SK-N-DZ (cell line): ENCODE data around the gene NINJ1.
A peak's percentile ranks its signal among the peaks of the same experiment; 100 is the strongest.

Experiments used
- DNase-seq: peaks from one replicate; pipeline ENCODE4 v3.0.0-alpha.2; 2015; ENCODE audit warnings: low spot score

Gene NINJ1

GRCh38 chr9:93132287-93132927 lies 1.6 kb downstream of the NINJ1 start:
- DNase-seq: no peak

GRCh38 chr9:93131599-93132286 lies 2.3 kb downstream of the NINJ1 start:
- no peak for DNase-seq

- no peak for DNase-seq
These were observed 3.1 kb downstream of the NINJ1 start for GRCh38 chr9:93130861-93131481.

- DNase-seq: no peak
These were observed 4.2 kb downstream of the NINJ1 start for GRCh38 chr9:93129691-93130500.

GRCh38 chr9:93129286-93129685 lies 4.8 kb downstream of the NINJ1 start:
- no peak for DNase-seq

GRCh38 chr9:93128715-93129224 lies 5.3 kb downstream of the NINJ1 start:
- DNase-seq: no peak

- no peak for DNase-seq
These were observed 5.9 kb downstream of the NINJ1 start for GRCh38 chr9:93128011-93128714.

GRCh38 chr9:93127395-93127911 lies 6.6 kb downstream of the NINJ1 start:
- DNase-seq: no peak

GRCh38 chr9:93126825-93127368 lies 7.2 kb downstream of the NINJ1 start:
- DNase-seq: no peak

GRCh38 chr9:93126151-93126781 lies 7.8 kb downstream of the NINJ1 start:
- no peak for DNase-seq

- DNase-seq: no peak
These were observed 8.6 kb downstream of the NINJ1 start for GRCh38 chr9:93125331-93125894.

- no peak for DNase-seq
These were observed 9.3 kb downstream of the NINJ1 start for GRCh38 chr9:93124793-93125192.

GRCh38 chr9:93123561-93124283 lies 10.3 kb downstream of the NINJ1 start:
- no peak for DNase-seq

GRCh38 chr9:93122721-93123221 lies 11.3 kb downstream of the NINJ1 start:
- DNase-seq: no peak

GRCh38 chr9:93121316-93122241 lies 12.5 kb downstream of the NINJ1 start:
- DNase-seq: no peak

- DNase-seq: no peak
These were observed 13.2 kb downstream of the NINJ1 start for GRCh38 chr9:93120846-93121315.

- peak; percentile 60 for DNase-seq
These were observed 13.9 kb downstream of the NINJ1 start for GRCh38 chr9:93119953-93120845.
